Duodenal mucosa (tissue), 2 donors: ENCODE measurements around the gene MTTP.

Experiments
- H3K27ac ChIP-seq: one replicate; pipeline ENCODE4 v1.7.0; 2013; ENCODE audit warnings: low read depth, low read length
- H3K27me3 ChIP-seq, 2 donors: one replicate each; pipeline ENCODE4 v1.7.0; 2013; ENCODE audit warnings: low read length in 2 of 2, control low read depth in 1 of 2; ENCODE audit not compliant: insufficient read depth in 2 of 2, control insufficient read depth in 1 of 2
- H3K36me3 ChIP-seq, 2 donors: one replicate each; pipeline ENCODE4 v1.7.0; 2013; ENCODE audit warnings: low read length in 2 of 2, control low read depth in 1 of 2; ENCODE audit not compliant: insufficient read depth in 2 of 2, control insufficient read depth in 1 of 2
- H3K4me1 ChIP-seq, 2 donors: one replicate each; pipeline ENCODE4 v1.7.0; 2013; ENCODE audit warnings: low read length in 2 of 2, control low read depth in 1 of 2; ENCODE audit not compliant: insufficient read depth in 2 of 2, control insufficient read depth in 1 of 2
- H3K4me3 ChIP-seq, 2 donors: one replicate each; pipeline ENCODE4 v1.7.0; 2013; ENCODE audit warnings: low read length in 2 of 2, low read depth in 1 of 2
- H3K9ac ChIP-seq, 2 donors: one replicate each; pipeline ENCODE4 v1.7.0; 2013; ENCODE audit warnings: low read length in 2 of 2, low read depth in 1 of 2
- H3K9me3 ChIP-seq, 2 donors: one replicate each; pipeline ENCODE4 v1.7.0; 2013; ENCODE audit warnings: low read length in 2 of 2, control low read depth in 1 of 2; ENCODE audit not compliant: control insufficient read depth in 1 of 2

Gene MTTP

DNA sequence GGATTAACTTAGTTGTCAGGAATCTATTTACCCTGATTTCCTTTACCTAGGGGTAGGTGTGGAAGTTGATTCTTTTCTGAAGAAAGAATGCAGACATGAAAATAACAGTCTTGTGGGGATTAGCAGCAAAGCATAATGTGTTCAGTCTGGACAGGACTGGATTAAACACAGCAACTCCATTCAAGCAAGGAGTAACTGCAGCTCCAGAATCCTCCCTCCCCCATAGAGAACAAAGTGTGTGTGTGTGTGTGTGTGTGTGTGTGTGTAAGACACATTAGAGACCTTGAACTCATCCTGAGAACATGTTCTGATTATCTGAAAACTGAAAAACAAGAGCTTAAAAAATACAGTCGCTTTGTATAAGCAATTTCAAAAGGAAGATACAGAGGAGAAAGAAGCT lies 73.7 kb downstream of the MTTP start:
- Histone ChIP-seq H3K27me3 (no peaks in the 10 kb centered on the region), H3K4me3 (no peak overlapping the region), H3K27ac (no peak overlapping the region), H3K36me3 (no peaks in the 10 kb centered on the region), H3K4me1 (no peaks in the 10 kb centered on the region), H3K9ac (no peak overlapping the region), H3K9me3 (no peaks in the 10 kb centered on the region)

- Histone ChIP-seq H3K9me3 (no peaks in the 10 kb centered on the region), H3K4me3 (no peak overlapping the region), H3K27ac (no peak overlapping the region), H3K27me3 (no peaks in the 10 kb centered on the region), H3K4me1 (no peaks in the 10 kb centered on the region), H3K36me3 (no peaks in the 10 kb centered on the region), H3K9ac (no peak overlapping the region)
Measured at GRCh38 chr4:99649208-99649607, 74.6 kb downstream of the MTTP start.

DNA sequence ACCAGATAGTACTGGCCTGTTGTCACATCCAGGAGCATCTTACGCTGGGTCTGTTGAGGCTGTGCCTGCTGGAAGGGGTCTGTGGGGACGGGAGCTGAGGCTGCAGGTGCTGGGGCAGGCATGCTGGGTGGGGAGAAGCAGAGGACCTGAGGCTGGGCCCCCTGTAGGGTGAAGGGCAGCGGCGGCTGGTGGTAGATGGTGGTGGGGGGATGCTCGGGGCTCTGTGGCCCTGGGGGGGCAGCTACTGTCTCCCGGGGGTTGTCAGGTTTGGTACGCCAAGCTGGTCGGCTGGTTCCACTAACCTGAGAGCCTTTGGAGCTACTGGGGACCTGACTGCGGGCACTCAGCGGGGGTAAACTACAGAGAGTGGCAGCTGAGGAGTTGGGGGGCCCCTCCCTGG lies 75.2 kb downstream of the MTTP start:
- no peak overlapping the region for H3K4me3 ChIP-seq
- no peaks in the 10 kb centered on the region for H3K9me3 ChIP-seq
- no peaks in the 10 kb centered on the region for H3K4me1 ChIP-seq
- H3K9ac ChIP-seq, result no peak overlapping the region
- no peak overlapping the region for H3K27ac ChIP-seq
- no peaks in the 10 kb centered on the region for H3K27me3 ChIP-seq
- no peaks in the 10 kb centered on the region for H3K36me3 ChIP-seq

DNA sequence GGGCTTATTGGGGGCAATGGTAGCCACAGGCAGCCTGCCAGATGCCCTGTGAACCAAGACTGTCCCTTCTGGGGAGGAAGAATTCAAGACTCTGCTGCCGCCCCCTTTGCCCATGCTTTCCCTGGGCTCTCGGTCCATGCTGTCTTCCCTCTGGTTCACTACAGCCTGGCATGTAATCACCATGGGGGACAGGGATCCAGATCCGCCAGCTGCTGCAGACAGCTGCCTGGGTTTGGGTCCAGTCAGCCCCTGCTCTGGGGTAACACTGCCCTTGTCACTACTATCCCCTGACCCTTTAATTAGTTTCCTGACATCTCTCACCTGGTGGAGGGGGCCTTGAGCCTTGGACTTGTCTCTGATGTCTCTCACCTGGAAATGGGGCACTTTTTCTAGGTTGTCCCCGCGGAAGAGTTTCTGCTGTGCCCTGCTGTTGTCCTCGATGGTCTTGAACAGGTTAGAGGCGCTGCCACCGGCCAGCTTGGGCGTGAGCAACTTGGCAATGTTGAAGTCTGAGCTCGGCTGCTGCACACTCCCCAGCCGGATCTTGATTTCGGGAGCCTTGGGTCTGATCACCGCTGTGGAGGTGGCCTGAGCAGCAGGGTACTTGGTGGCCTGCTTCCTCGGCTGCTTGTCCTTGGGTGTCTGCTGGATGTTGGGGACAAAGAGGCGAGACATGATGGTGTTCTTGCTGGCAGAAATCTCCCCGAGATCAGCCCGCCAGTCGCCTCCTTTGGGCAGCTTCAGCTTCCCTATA lies 76.6 kb downstream of the MTTP start:
- no peaks in the 10 kb centered on the region for H3K4me1 ChIP-seq
- no peak overlapping the region for H3K27ac ChIP-seq
- H3K27me3 ChIP-seq, result no peaks in the 10 kb centered on the region
- no peak overlapping the region for H3K4me3 ChIP-seq
- H3K36me3 ChIP-seq, result no peaks in the 10 kb centered on the region
- no peaks in the 10 kb centered on the region for H3K9me3 ChIP-seq
- H3K9ac ChIP-seq, result no peak overlapping the region

DNA sequence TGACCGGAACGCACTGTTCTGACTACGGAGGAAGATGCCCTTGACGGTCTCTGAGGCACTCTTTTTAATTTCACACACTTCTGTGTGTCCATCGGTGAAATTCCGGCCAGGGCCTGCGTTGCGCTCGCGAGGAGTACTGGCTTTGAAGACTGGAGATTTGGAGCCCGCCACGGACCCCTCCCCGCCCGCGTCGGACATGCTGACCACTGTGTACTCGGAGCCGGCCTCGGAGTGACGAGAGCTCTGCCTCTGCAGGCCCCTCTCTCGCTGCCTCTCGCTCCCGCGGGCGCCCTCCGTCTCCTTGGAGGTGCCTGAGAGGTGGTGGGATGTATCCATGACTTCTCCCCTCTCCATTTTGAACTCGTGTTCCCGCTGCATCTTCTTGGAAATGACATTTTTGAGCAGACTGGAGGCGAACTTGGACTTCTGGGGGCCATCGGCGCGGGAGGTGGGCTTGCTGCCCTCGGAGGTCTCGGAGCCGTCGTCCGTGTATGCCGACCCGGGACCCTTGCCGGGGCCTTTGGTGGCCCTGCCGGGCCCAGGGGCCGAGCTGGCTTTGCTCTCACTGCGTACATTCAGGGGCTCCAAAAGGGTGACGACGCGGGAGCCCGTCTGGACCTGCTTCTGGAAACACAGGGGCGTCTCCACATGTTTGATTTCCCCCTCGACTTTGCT lies 77.3 kb downstream of the MTTP start:
- Histone ChIP-seq H3K9ac (no peak overlapping the region), H3K4me1 (no peaks in the 10 kb centered on the region), H3K27ac (no peak overlapping the region), H3K9me3 (no peaks in the 10 kb centered on the region), H3K27me3 (no peaks in the 10 kb centered on the region), H3K4me3 (no peak overlapping the region), H3K36me3 (no peaks in the 10 kb centered on the region)

DNA sequence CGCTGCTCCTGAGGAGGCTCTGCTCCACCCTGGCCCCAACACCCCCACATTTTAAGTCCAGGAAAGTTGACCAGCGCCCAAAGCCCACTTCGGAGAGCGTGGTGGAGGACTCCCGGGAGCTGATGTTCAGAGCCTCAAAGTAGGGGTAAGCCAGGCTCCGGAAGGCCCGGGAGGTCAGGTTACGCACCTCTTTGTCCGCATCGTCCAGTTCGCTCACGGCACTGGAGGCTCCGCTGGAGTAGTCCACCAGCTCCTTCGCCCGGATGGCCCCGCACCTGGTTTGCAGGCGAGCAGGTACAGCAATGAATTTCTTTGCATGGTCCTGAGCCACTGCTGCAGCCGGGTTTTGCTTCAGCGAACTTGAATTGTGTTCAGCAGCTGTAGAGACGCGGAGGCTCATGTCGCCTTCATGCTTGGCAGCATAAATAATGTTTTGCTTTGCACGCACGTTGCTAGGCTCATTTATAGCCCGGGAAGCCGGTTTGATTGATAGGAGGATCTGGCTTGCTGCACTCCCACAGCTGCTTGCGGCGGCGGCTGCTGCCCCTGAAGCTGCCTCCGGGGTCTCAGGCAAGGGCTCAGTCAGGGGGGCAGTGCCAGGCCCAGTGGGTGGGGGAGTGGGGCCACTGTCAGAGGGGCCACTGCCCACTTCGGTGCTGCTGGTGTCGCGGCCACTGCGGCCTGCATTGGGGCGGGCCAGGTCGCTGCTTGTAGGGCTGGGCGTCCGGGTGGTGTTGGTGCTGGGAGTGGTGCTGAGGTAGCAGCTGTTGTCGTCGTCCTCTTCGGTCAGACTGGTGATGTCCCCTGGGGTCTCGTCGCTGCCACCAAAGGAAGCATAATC lies 78.2 kb downstream of the MTTP start:
- Histone ChIP-seq H3K27ac (no peak overlapping the region), H3K4me1 (no peaks in the 10 kb centered on the region), H3K27me3 (no peaks in the 10 kb centered on the region), H3K9ac (no peak overlapping the region), H3K4me3 (no peak overlapping the region), H3K36me3 (no peaks in the 10 kb centered on the region), H3K9me3 (no peaks in the 10 kb centered on the region)

GRCh38 chr4:99653916-99654315 lies 79.3 kb downstream of the MTTP start:
- Histone ChIP-seq H3K9ac (no peak overlapping the region), H3K27me3 (no peaks in the 10 kb centered on the region), H3K9me3 (no peaks in the 10 kb centered on the region), H3K4me1 (no peaks in the 10 kb centered on the region), H3K36me3 (no peaks in the 10 kb centered on the region), H3K27ac (no peak overlapping the region), H3K4me3 (no peak overlapping the region)

DNA sequence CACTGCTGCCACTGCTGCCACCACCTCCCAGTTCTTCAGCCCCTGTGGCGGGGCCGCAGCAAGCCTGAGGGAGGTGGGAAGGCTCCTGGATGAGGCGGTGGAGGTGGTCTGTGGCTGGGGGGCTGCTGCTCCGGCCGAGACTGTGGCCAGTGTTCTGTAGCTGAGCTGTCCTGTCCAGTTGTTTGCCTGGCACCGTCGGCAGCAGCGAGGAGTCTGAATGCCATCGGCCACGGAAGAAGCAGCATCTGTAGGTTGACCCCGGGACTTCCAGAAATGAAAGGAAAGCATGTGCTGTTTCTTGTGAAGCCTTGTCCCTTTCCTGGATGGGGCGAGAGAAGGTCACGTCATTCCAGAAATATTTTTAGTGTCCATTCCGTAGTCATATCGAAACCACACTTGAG lies 79.7 kb downstream of the MTTP start:
- H3K4me1 ChIP-seq, result no peaks in the 10 kb centered on the region
- H3K4me3 ChIP-seq, result no peak overlapping the region
- no peaks in the 10 kb centered on the region for H3K36me3 ChIP-seq
- H3K9me3 ChIP-seq, result no peaks in the 10 kb centered on the region
- H3K27me3 ChIP-seq, result no peaks in the 10 kb centered on the region
- H3K9ac ChIP-seq, result no peak overlapping the region
- no peak overlapping the region for H3K27ac ChIP-seq

DNA sequence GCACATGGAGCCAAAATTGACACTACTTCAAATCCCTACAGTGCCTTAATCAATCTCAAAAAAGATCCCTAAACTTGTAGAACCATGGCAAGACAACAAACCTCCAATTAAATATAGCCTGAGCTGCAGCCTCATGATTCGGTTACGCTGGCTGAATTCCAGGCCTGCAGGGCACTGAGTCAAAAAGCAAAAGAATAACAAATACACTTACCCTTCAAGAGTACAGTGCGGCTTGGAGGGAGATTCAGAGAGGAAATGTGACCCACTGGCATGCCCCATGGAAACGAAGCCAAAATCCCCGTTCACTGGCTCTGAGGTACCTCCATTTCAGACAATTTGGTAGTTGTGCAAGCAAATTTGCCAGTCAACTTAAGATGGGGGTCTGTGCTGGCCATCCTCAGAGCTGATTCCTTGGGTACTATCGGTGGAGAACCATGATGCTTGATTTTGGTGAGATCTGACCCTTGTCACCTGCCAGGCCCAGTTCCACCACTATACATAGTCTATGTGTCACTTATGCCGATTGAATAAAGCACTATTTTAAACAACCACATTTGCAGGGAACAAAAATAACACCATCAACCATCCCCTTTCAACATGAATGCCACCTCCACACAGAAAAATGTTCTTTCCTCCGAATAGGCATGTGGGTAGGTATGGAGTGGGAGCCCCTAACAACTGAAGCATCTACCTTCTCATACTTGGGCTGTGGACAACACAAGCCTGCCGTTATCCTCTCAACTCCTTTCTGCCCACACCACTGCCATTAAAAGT lies 80.9 kb downstream of the MTTP start:
- Histone ChIP-seq H3K27ac (no peak overlapping the region), H3K27me3 (no peaks in the 10 kb centered on the region), H3K9ac (no peak overlapping the region), H3K4me1 (no peaks in the 10 kb centered on the region), H3K4me3 (no peak overlapping the region), H3K36me3 (no peaks in the 10 kb centered on the region), H3K9me3 (no peaks in the 10 kb centered on the region)
